ENCODE data around the gene IL18. TPM values are rescaled to one million over a fixed set of nuclear protein-coding genes. Genes with fewer than 3 reads are reported as not detected.
"Not testable (repeated sequence)": the region's sequence is repeated elsewhere in the genome, so short reads cannot be mapped to it uniquely, and the experiment has no call there.

IL18 gene
- total and polyA plus RNA-seq, 2 donors: 8.3 to 18.1 TPM

DNA sequence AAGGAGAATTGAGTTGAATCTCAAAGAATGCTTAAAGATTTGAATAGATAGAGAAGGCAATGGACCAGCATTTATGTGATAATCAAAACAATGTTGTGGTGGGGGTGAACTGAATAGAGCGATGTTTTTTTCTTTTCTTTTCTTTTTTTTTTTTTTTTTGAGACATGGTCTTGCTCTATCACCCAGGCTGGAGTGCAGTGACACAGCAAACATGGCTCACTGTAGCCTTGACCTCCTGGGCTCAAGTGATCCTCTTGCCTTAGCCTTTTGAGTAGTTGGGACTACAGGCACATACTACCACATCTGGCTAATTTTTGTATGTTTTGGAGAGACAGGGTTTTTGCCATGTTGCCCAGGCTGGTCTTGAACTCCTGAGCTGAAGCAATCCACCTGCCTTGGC is 1.7 kb downstream of the IL18 start:
- not testable (repeated sequence) for H3K27ac ChIP-seq (ENCODE audit: low read depth); DNase-seq (ENCODE audit: extremely low spot score); H3K36me3 ChIP-seq (ENCODE audit: insufficient read depth); H3K4me1 ChIP-seq (ENCODE audit: insufficient read depth); H3K4me3 ChIP-seq (ENCODE audit: low read depth, low read length)
- 100% methylated on average over 1 of the region's 1 CpG for WGBS

DNA sequence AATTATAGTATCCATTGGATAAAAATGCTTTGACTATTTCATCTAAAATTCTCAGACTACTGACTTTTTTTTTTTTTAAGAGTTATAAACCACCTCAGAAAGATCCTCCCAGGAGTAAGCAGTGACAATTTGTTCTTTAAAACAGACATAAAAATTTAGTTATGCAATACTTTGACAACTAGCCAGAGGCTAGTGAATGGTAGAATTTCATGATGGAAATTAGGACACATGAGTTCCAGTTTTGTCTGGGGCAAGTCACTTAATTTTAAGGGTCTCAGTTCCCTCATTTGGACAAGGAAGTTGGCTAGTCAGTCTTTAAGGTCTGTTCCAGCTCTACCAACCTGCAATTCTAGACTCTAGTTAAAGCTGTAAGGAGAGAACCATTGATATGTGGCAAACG is 2.9 kb downstream of the IL18 start:
- no peak for DNase-seq (ENCODE audit: extremely low spot score)
- Histone ChIP-seq H3K4me3 (ENCODE audit: low read depth, low read length) (no peak overlapping the region), H3K27ac (ENCODE audit: low read depth) (no peak overlapping the region), H3K4me1 (ENCODE audit: insufficient read depth) (no peaks in the 10 kb centered on the region), H3K36me3 (ENCODE audit: insufficient read depth) (no peaks in the 10 kb centered on the region)
- WGBS: 40% methylated on average over 1 of the region's 1 CpG

DNA sequence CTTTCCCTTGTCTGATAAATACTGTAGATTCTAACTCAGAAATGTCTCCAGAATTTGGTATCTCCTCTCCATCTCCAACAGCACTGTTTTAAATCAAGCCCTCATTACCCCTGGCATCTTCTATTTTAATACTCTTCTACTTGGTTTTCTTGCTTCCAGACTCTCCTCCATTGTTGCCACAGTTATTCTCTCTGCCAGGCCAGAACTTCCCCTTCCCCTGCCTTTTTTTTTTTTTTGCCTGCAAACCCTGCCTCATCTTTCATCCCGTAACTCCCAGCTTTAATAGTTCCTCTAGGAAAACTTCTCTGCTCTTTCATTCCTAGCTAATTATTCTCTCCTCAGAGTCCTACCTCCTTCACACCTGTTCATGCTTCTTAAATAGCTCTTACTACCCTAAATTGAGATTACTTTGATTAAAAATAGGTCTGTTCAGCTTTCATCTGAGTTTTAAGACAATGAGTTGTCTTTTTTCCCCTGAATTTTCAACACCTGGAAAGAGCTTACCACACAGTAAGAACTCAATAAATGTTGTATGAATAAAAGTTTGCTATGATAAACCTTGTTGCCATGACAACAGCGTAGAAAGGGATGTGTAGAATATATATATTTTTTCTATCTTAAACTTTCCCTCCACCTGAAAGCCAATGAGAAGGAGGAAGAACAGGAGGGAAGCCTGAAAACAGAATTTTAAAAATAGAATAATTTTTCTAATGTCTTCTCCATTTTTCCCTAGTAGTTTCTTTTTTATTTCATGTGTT is 3.6 kb downstream of the IL18 start:
- no peak for DNase-seq (ENCODE audit: extremely low spot score)
- Histone ChIP-seq H3K4me1 (ENCODE audit: insufficient read depth) (no peaks in the 10 kb centered on the region), H3K36me3 (ENCODE audit: insufficient read depth) (no peaks in the 10 kb centered on the region), H3K4me3 (ENCODE audit: low read depth, low read length) (no peak overlapping the region), H3K27ac (ENCODE audit: low read depth) (no peak overlapping the region)
- WGBS: 81% methylated on average over 2 of the region's 2 CpGs

DNA sequence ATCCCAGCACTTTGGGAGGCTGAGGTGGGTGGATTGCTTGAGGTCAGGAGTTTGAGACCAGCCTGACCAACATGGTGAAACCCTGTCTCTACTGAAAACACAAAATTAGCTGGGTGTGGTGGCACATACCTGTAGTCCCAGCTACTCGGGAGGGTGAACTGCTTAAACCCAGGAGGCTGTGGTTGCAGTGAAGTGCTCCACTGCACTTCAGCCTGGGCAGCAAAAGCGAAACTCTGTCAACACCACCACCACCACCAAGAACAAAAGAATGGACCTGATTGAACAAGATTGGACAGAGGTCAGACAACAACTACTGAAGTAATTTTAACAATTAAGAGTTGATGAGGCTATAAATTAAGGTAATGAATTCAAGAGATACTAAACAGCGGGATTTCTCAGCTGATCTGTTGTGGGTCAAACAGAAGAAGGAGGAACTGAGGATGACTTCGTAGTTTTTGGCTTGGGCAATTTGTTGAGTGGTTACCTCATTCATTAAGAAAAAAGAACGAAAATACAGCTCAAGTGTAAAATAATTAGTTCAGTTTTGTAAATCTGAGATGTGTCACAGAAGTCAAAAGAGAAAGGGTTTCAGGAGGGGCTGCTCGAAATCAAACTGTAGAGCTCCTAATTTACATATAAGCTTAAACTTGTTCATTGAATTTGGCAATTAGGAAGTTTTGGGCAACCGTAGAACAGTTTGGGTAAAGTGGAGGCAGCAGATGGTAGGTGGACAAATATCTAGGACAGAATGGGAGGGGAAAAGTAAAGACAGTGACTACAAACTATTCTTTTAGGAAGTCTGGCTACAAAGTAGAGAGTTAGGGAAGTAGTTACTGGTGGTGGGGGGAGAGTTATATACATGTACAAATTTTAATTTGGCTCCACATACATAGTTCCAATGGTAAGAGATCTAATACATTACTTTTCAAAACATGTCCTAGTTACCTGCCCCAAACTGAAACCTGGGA is 4.5 kb downstream of the IL18 start:
- no peak overlapping the region for H3K4me3 ChIP-seq (ENCODE audit: low read depth, low read length)
- no peak for DNase-seq (ENCODE audit: extremely low spot score)
- 88% methylated on average over 7 of the region's 7 CpGs for WGBS
- H3K36me3 ChIP-seq (ENCODE audit: insufficient read depth): no peaks in the 10 kb centered on the region
- H3K27ac ChIP-seq (ENCODE audit: low read depth): no peak overlapping the region
- no peaks in the 10 kb centered on the region for H3K4me1 ChIP-seq (ENCODE audit: insufficient read depth)

DNA sequence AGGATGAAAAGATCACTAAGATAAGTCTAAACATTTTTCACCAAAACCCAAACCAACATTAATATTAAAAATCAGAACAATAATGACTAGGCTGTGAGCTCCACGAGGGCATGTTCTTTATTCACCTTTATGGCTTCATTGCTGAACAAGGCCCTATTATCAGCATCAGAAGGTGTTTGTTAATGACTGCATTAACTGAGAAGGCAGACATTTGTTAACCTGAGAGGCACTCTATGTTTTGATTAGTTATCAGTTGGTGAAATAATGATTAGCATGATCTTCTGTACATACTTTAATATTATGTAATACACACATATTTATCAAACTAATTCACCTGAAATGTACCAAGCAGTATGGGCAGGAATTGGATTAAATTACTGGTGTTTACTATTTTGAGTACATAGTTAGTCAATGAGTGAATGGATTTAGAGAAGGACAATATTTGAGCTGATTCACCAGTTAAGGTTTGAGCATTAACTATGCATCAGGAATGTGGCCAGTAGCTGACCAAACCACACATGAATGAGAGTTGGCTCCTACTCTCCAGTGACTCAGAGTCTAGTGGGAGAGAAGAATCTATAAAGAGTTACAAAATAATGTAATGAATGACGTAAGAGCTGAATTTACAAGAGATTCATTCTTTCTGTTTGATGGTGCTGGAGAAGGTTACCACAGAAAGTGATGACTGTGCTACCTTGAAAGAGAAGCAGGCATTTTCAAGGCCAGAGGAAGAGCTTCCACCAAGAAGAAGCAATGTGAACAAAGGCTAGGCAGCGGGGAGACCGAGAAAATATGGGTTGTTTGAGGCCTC is 6.7 kb downstream of the IL18 start:
- H3K4me1 ChIP-seq (ENCODE audit: insufficient read depth): no peaks in the 10 kb centered on the region
- no peak for DNase-seq (ENCODE audit: extremely low spot score)
- H3K36me3 ChIP-seq (ENCODE audit: insufficient read depth): no peaks in the 10 kb centered on the region
- whole genome bisulfite sequencing: 72% methylated on average over 4 of the region's 4 CpGs
- no peak overlapping the region for H3K27ac ChIP-seq (ENCODE audit: low read depth)
- no peak overlapping the region for H3K4me3 ChIP-seq (ENCODE audit: low read depth, low read length)

DNA sequence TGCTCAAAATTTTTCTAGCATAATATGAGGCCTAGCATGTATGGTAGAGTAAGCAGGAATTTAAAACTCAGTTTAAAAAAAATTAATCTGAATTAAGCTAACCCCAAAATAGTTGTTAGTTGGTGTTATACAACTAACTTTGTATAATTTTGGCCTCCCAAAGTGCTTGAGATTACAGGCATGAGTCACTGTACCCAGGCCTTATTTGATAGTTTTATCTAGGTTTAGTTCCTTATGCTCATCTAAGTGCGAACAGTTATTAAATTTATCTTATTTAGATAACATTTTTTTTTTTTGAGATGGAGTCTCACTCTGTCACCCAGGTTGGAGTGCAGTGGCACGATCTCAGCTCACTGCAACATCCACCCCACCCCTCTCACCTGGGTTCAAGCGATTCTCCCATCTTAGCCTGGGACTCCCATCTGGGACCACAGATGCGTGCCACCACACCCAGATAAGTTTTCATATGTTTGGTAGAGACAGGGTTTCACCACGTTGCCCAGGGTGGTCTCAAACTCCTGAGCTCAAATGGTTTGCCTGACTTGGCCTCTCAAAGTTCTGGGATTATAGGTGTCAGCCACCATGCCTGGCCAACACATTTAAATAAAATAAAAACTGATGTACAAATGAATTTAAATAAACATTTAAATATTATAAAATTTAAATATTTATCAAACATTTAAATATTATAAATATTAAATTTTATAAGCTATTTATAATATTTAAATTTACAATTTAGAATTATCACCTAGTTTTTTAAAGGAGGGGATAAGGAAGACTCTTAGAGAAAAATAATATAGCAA is 7.5 kb downstream of the IL18 start:
- Histone ChIP-seq H3K27ac (ENCODE audit: low read depth) (no peak overlapping the region), H3K36me3 (ENCODE audit: insufficient read depth) (no peaks in the 10 kb centered on the region), H3K4me3 (ENCODE audit: low read depth, low read length) (no peak overlapping the region), H3K4me1 (ENCODE audit: insufficient read depth) (no peaks in the 10 kb centered on the region)
- 84% methylated on average over 5 of the region's 5 CpGs for WGBS
- DNase-seq (ENCODE audit: extremely low spot score): no peak

DNA sequence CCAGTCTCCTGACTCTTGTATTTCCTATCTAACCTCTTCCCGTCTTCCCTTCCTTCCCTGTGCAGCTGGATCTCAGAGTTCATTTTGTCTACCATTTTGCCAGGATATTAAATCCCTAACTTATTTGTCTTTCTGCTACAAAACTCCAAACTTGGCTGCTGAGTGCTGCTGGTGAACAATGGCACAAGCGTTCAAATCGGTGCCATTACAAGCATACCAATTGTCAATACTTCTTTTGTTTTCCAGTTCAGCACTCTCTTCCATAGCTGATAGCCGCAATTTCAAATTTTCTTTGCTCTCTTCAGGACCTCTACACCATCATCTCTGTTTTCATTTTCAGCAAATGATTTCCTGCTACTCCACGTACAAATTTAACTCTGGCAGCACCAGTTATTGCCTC is 13.4 kb downstream of the IL18 start:
- DNase-seq (ENCODE audit: extremely low spot score): no peak
- Histone ChIP-seq H3K27ac (ENCODE audit: low read depth) (no peak overlapping the region), H3K4me1 (ENCODE audit: insufficient read depth) (no peaks in the 10 kb centered on the region), H3K4me3 (ENCODE audit: low read depth, low read length) (no peak overlapping the region), H3K36me3 (ENCODE audit: insufficient read depth) (no peaks in the 10 kb centered on the region)
- WGBS: 76% methylated on average over 5 of the region's 5 CpGs

DNA sequence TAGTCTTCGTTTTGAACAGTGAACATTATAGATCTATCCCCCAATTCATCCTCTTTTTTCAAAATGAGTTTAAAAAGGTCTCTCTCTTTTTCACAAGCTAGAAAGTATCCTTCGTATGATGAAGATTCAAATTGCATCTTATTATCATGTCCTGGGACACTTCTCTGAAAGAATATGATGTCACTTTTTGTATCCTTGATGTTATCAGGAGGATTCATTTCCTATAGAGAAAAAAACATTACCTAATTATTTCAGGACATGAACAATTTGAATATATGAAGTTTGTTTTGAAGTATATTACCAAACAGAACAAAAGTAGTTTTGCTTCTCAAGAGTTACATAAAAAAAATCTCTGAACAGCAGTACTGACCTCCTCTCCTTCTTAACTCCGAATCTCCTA is 20.3 kb downstream of the IL18 start:
- DNase-seq (ENCODE audit: extremely low spot score): no peak
- no peak overlapping the region for H3K27ac ChIP-seq (ENCODE audit: low read depth)
- no peaks in the 10 kb centered on the region for H3K36me3 ChIP-seq (ENCODE audit: insufficient read depth)
- H3K4me3 ChIP-seq (ENCODE audit: low read depth, low read length): no peak overlapping the region
- WGBS: 91% methylated on average over 3 of the region's 3 CpGs
- H3K4me1 ChIP-seq (ENCODE audit: insufficient read depth): no peaks in the 10 kb centered on the region

DNA sequence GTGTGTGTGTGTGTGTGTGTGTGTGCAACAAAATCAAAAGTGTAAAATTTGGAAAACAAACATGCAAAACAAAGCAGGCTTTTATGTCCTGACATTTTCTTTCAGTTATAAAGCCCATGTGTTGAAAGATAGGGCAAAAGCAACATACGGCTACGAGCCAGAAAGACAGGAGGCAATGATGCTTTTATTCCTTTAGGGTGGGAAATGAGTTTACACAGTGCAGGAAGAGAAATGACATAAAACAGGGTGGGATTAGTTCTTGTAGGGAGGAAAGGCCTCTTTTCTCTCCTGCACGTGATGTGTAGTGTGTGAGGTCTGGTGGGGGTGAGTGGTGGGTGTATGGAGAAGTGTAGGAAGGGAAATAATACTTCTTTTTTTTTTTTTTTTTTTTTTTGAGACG is 29.4 kb downstream of the IL18 start:
- no peak for DNase-seq (ENCODE audit: extremely low spot score)
- H3K4me1 ChIP-seq (ENCODE audit: insufficient read depth): no peaks in the 10 kb centered on the region
- no peak overlapping the region for H3K4me3 ChIP-seq (ENCODE audit: low read depth, low read length)
- H3K36me3 ChIP-seq (ENCODE audit: insufficient read depth): no peaks in the 10 kb centered on the region
- WGBS: 79% methylated on average over 3 of the region's 4 CpGs
- H3K27ac ChIP-seq (ENCODE audit: low read depth): no peak overlapping the region

DNA sequence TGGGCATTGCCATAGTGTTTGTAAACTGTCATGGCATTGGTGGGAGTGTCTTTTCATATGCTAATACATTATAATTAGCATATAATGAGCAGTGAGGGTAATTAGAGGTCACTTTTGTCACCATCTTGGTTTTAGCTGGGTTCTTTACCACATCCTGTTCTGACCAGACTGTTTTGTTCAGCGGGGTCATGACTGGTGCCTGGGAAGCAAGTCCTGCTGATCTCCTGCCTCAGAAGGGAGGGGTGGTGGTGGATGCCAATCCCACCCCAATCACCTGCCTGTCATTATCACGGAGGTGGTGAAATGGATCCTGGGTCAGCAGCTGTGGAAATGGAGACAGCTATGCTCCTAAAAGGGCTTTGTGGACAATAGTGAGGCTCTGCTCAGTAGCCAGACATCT is 31.2 kb downstream of the IL18 start:
- Histone ChIP-seq H3K27ac (ENCODE audit: low read depth) (no peak overlapping the region), H3K4me1 (ENCODE audit: insufficient read depth) (no peaks in the 10 kb centered on the region), H3K4me3 (ENCODE audit: low read depth, low read length) (no peak overlapping the region), H3K36me3 (ENCODE audit: insufficient read depth) (no peaks in the 10 kb centered on the region)
- 54% methylated on average over 2 of the region's 2 CpGs for WGBS
- no peak for DNase-seq (ENCODE audit: extremely low spot score)

DNA sequence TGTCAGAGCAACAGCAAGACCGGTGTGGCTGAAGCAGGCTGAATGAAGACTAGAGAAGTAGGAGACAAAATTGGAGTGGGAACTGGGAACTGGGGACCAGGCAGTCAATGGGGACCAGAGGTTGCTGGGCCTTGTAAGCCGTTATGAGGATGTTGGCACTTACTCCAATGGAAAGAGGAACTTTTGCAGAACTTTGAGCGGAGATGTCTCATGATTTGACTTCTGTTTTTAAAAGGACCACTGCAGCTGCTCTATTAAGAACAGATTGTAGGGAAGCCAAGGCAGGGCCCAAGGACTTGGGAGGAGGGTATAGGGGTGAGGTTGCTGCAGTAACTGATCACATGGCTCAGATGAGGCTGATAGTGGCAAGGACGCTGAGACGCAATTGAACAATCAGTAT is 34.2 kb downstream of the IL18 start:
- 85% methylated on average over 5 of the region's 5 CpGs for WGBS
- no peaks in the 10 kb centered on the region for H3K4me1 ChIP-seq (ENCODE audit: insufficient read depth)
- no peaks in the 10 kb centered on the region for H3K36me3 ChIP-seq (ENCODE audit: insufficient read depth)
- no peak for DNase-seq (ENCODE audit: extremely low spot score)
- no peak overlapping the region for H3K27ac ChIP-seq (ENCODE audit: low read depth)
- H3K4me3 ChIP-seq (ENCODE audit: low read depth, low read length): no peak overlapping the region

DNA sequence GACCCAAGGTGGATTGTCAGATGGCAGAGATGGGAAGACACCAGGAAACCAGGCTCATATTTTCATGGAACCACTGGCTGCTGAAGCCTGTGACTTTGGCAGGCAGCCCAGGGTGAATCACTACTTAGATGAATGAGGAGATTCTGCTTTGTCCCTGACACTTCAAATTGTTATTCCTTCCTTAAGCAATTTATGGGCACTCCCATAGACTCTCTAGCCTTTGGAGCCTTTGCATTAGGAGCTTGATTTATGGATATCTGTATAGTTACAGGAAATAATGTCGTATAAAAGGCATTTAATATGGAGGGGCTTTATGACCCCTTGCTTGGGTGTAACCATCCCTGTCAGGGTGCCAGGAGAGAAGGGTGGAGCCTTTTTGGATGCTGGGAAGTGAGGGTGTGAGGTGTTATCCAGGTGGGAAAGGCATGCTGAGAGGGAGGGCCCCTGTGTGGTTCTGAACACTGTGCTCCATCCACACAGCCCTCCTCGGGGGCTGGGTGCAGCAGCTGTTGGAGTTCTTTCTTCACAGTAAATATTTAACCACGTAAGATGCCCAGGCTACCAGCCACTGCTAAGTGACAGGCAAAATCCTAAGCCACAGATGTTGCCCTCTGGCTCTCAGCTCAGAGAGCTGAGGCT is 35.3 kb downstream of the IL18 start:
- 41% methylated on average over 3 of the region's 3 CpGs for WGBS
- H3K27ac ChIP-seq (ENCODE audit: low read depth): no peak overlapping the region
- DNase-seq (ENCODE audit: extremely low spot score): no peak

More for the DNA sequence above, 35.3 kb downstream of the IL18 start:
- Histone ChIP-seq H3K4me3 (ENCODE audit: low read depth, low read length) (no peak overlapping the region), H3K4me1 (ENCODE audit: insufficient read depth) (no peaks in the 10 kb centered on the region), H3K36me3 (ENCODE audit: insufficient read depth) (no peaks in the 10 kb centered on the region)

All from urinary bladder (tissue), 4 donors.